ENCODE results near the gene ASB11. TPM values are rescaled to one million over a fixed set of nuclear protein-coding genes. Genes with fewer than 3 reads are reported as not detected.

ASB11 gene
- total RNA-seq, 1 experiment from 2014 or later: not detected

DNA sequence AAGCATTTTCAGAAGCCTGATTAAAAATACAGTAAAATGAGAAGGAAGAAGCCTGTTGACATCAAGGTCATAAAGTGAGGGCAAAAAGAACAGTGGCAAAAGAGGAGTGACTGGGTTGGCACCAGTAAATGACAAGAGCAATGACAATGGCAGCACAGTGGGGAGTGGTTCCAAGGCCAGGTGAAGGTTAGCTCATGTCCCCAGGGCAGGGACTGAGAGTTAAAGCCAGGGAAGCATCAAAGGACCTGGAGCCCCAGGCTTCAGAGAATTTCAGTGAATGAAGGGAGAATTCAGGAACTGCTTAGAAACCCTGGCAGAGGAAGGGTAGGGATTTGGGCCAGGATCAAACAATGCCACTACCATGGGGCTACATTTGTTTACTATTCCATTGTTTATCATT is 28.7 kb upstream of the ASB11 start:
- DNase-seq: peak; percentile 54

More for the DNA sequence above, 28.7 kb upstream of the ASB11 start:
- no peak overlapping the region for H3K27ac ChIP-seq (ENCODE audit: insufficient read length, low read depth, low read length)
- H3K79me1 ChIP-seq (ENCODE audit: insufficient read depth, low read depth, low read length, poor library complexity, severe bottlenecking): no peaks in the 10 kb centered on the region
- H2BK20ac ChIP-seq (ENCODE audit: low read depth, low read length, poor library complexity, severe bottlenecking): no peak overlapping the region
- no peak overlapping the region for H3K9ac ChIP-seq (ENCODE audit: extremely low read depth, insufficient read length, low read length)
- H2BK12ac ChIP-seq (ENCODE audit: insufficient read length, low read depth, low read length): no peak overlapping the region
- no peak overlapping the region for H2BK15ac ChIP-seq (ENCODE audit: low read depth, low read length)
- no peak overlapping the region for H3T11ph ChIP-seq (ENCODE audit: low read length)
- no peaks in the 10 kb centered on the region for H3K23me2 ChIP-seq (ENCODE audit: insufficient read length, low read depth, low read length, poor library complexity, severe bottlenecking)
- Mint-ChIP-seq H3K9me3 (peaks cover 0 to 3% of the 10 kb centered on the region in 2 experiments; a peak in 1 of 5 replicates), H3K36me3 (ENCODE audit: insufficient read depth in 1 of 3, low read depth in 3 of 3) (no peaks in the 10 kb centered on the region), H3K27me3 (ENCODE audit: low read depth) (peaks cover 72% of the 10 kb centered on the region), H3K27ac (no peak overlapping the region), H3K4me1 (peaks cover 7% of the 10 kb centered on the region in 2 experiments), H3K4me3 (no peak overlapping the region)
- no peak overlapping the region for H3K23ac ChIP-seq (ENCODE audit: insufficient read length, low read depth, low read length)
- no peaks in the 10 kb centered on the region for H3K4me1 ChIP-seq (ENCODE audit: insufficient read depth, low read length)
- no peak overlapping the region for H3K56ac ChIP-seq (ENCODE audit: insufficient read length, low read depth, low read length)
- H3K27me3 ChIP-seq (ENCODE audit: insufficient read depth, low read length): peaks cover 2% of the 10 kb centered on the region; the same call in 1 of the 2 replicates
- H2BK120ac ChIP-seq (ENCODE audit: low read depth, low read length, poor library complexity, severe bottlenecking): no peak overlapping the region
- H3K79me2 ChIP-seq (ENCODE audit: insufficient read depth, low read length): no peaks in the 10 kb centered on the region
- no peak overlapping the region for H2BK5ac ChIP-seq (ENCODE audit: insufficient read length, low read length)
- H3K18ac ChIP-seq (ENCODE audit: insufficient read length, low read depth, low read length): no peak overlapping the region
- H3K14ac ChIP-seq (ENCODE audit: insufficient read depth, low read length): no peak overlapping the region
- no peak overlapping the region for H4K91ac ChIP-seq (ENCODE audit: insufficient read length, low read depth, low read length)
- H3K4me2 ChIP-seq (ENCODE audit: insufficient read depth, insufficient read length, low read length): no peak overlapping the region
- no peaks in the 10 kb centered on the region for H3K9me3 ChIP-seq (ENCODE audit: control insufficient read depth, low read depth, low read length)
- H4K8ac ChIP-seq (replicated peaks; ENCODE audit: insufficient read length, low read depth, low read length): no peak overlapping the region
- H2AK5ac ChIP-seq (ENCODE audit: insufficient read length, low read length): no peak overlapping the region
- no peaks in the 10 kb centered on the region for H4K20me1 ChIP-seq (ENCODE audit: control insufficient read depth, insufficient read depth, insufficient read length)
- H3K4ac ChIP-seq (ENCODE audit: low read depth, low read length): no peak overlapping the region
- TF ChIP-seq, protein P1, sequence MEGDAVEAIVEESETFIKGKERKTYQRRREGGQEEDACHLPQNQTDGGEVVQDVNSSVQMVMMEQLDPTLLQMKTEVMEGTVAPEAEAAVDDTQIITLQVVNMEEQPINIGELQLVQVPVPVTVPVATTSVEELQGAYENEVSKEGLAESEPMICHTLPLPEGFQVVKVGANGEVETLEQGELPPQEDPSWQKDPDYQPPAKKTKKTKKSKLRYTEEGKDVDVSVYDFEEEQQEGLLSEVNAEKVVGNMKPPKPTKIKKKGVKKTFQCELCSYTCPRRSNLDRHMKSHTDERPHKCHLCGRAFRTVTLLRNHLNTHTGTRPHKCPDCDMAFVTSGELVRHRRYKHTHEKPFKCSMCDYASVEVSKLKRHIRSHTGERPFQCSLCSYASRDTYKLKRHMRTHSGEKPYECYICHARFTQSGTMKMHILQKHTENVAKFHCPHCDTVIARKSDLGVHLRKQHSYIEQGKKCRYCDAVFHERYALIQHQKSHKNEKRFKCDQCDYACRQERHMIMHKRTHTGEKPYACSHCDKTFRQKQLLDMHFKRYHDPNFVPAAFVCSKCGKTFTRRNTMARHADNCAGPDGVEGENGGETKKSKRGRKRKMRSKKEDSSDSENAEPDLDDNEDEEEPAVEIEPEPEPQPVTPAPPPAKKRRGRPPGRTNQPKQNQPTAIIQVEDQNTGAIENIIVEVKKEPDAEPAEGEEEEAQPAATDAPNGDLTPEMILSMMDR (conservative IDR thresholded peaks at IDR 0.05): no peak
- no peak overlapping the region for H4K5ac ChIP-seq (ENCODE audit: insufficient read length, low read depth, low read length)
- H2AFZ ChIP-seq (ENCODE audit: low read length): no peak overlapping the region

Measured in H9 (cell line).